GM12878 (cell line): ENCODE results near the gene CLSTN2. TPM values are rescaled to one million over a fixed set of nuclear protein-coding genes. Genes with fewer than 3 reads are reported as not detected.

ENCODE experiments used
- ATAC-seq: fragments of 200-7000 bp; cut with Tn5 transposase; 3 replicates; pipeline ENCODE4 v1.9.1; 2020; ENCODE audit warnings: mild to moderate bottlenecking, moderate library complexity
- BruUV-seq: library from RNA; stranded (reverse); fragments of 400-500 nt; replicated peaks from 2 replicates; lab custom pipeline; 2021; lab: Mats Ljungman, UMichigan
- CTCF ChIA-PET: fragments of 300-600 bp; sonication (Branson Sonifier 250); formaldehyde crosslinking; extraction: SDS; loops from one replicate; lab custom pipeline; 2021; ENCODE audit warnings: inconsistent platforms; lab: Yijun Ruan, JAX
- POLR2A ChIA-PET: fragments of 350-600 bp; formaldehyde crosslinking; extraction: SDS; loops from one replicate; lab custom pipeline; 2021; ENCODE audit warnings: inconsistent platforms; lab: Charles Lee
- RAD21 ChIA-PET: fragments of 300-600 bp; sonication (Branson Sonifier 250); formaldehyde crosslinking; loops from one replicate; lab custom pipeline; 2023; ENCODE audit warnings: antibody characterized with exemption; ENCODE audit not compliant: unreplicated experiment; lab: Charles Lee
- SMC1A ChIA-PET: fragments of 300-600 bp; sonication (Branson Sonifier 250); formaldehyde crosslinking; loops from one replicate; lab custom pipeline; 2023; ENCODE audit not compliant: unreplicated experiment, uncharacterized antibody; lab: Charles Lee
- DNase-seq: peaks from one replicate; pipeline ENCODE4 v3.0.0-alpha.2; 2011; ENCODE audit warnings: low read depth, low spot score
- FAIRE-seq: peaks from 3 replicates; lab custom pipeline; 2011; peaks lifted over from hg19 to GRCh38; lab: Jason Lieb, UNC
- H2AFZ ChIP-seq: 2 replicates; pipeline ENCODE4 v1.6.0; 2011; ENCODE audit warnings: low read depth, low read length, control low read depth; ENCODE audit not compliant: control insufficient read depth
- H3K27ac ChIP-seq: 2 replicates; pipeline ENCODE4 v1.5.1; 2011; ENCODE audit warnings: control low read depth; ENCODE audit not compliant: control insufficient read depth, insufficient read depth
- H3K27me3 ChIP-seq, 2 experiments: replicated peaks in 1 of 2; 2 replicates each; pipeline versions ENCODE4 v1.6.0 to v1.6.1; 2011; ENCODE audit warnings: low read length in 1 of 2; ENCODE audit not compliant: control insufficient read depth in 2 of 2, insufficient read depth in 2 of 2
- H3K36me3 ChIP-seq, 2 experiments: 2 replicates each; pipeline ENCODE4 v1.5.1; 2011; ENCODE audit warnings: low read length in 1 of 2; ENCODE audit not compliant: control insufficient read depth in 2 of 2, insufficient read depth in 2 of 2
- H3K4me1 ChIP-seq: 2 replicates; pipeline ENCODE4 v1.6.1; 2011; ENCODE audit warnings: mild to moderate bottlenecking, low read length, moderate library complexity, mixed read lengths; ENCODE audit not compliant: control insufficient read depth, insufficient read depth
- H3K4me2 ChIP-seq: 2 replicates; pipeline ENCODE4 v1.6.0; 2011; ENCODE audit warnings: control low read depth; ENCODE audit not compliant: control insufficient read depth, insufficient read depth
- H3K4me3 ChIP-seq: fragments of 200-600 bp; sonication (generic); 2 replicates; pipeline ENCODE4 v1.5.1; 2016
- H3K79me2 ChIP-seq: 2 replicates; pipeline ENCODE4 v1.6.0; 2011; ENCODE audit warnings: low read length; ENCODE audit not compliant: control insufficient read depth, insufficient read depth
- H3K9ac ChIP-seq: 2 replicates; pipeline ENCODE4 v1.8.0; 2011; ENCODE audit warnings: low read length, control low read depth, mixed read lengths; ENCODE audit not compliant: control insufficient read depth, insufficient read depth
- H3K9me3 ChIP-seq: replicated peaks from 3 replicates; pipeline ENCODE4 v1.5.1; 2011; ENCODE audit warnings: mild to moderate bottlenecking, low read length; ENCODE audit not compliant: control insufficient read depth, insufficient read depth
- H4K20me1 ChIP-seq: 2 replicates; pipeline ENCODE4 v1.6.0; 2011; ENCODE audit not compliant: control insufficient read depth, insufficient read depth
- BCL11A ChIP-seq: IDR thresholded peaks from 2 replicates; pipeline ENCODE4 v1.6.1; 2011; ENCODE audit warnings: low read depth, low read length
- CTCF ChIP-seq, 3 experiments: IDR thresholded peaks in 2 of 3; conservative IDR thresholded peaks in 1 of 3; 2 replicates each; pipeline ENCODE4 v1.5.1; 2011; ENCODE audit warnings: low read depth in 3 of 3, low read length in 3 of 3, mild to moderate bottlenecking in 3 of 3, control low read depth in 2 of 3, moderate library complexity in 2 of 3, inconsistent platforms in 1 of 3, mixed read lengths in 1 of 3; ENCODE audit not compliant: control insufficient read depth in 2 of 3, insufficient read depth in 1 of 3; ENCODE audit errors: extremely low read depth in 1 of 3
- ELK1 ChIP-seq: IDR thresholded peaks from 2 replicates; pipeline ENCODE4 v1.6.1; 2012; ENCODE audit warnings: low read depth, low read length, improper control_type of control experiment
- HCFC1 ChIP-seq: fragments of 150-350 bp; IDR thresholded peaks from 2 replicates; pipeline ENCODE4 v1.6.1; 2014; ENCODE audit warnings: low read length
- NFYA ChIP-seq: IDR thresholded peaks from 2 replicates; pipeline ENCODE4 v1.6.1; 2011; ENCODE audit warnings: low read depth, mild to moderate bottlenecking, low read length, improper control_type of control experiment, borderline replicate concordance
- NR2C2 ChIP-seq: IDR thresholded peaks from 2 replicates; pipeline ENCODE4 v1.6.1; 2011; ENCODE audit warnings: borderline replicate concordance, low read depth; ENCODE audit not compliant: control insufficient read depth, insufficient read length
- RFX5 ChIP-seq: IDR thresholded peaks from 2 replicates; pipeline ENCODE4 v1.6.1; 2011; ENCODE audit warnings: low read depth, low read length, improper control_type of control experiment
- ZBTB40 ChIP-seq: fragments of 450-650 bp; IDR thresholded peaks from 2 replicates; pipeline ENCODE4 v1.6.1; 2016; ENCODE audit warnings: mild to moderate bottlenecking, moderate library complexity, borderline replicate concordance
- WGBS: methylation state at CpG from one replicate; pipeline ENCODE4 v1.1.6; 2016; ENCODE audit warnings: low lambda C conversion rate; ENCODE audit not compliant: insufficient replicate concordance, insufficient coverage; ENCODE audit errors: missing lambda C conversion rate; 5-methylcytosine and 5-hydroxymethylcytosine counted together
- in situ Hi-C: fragments of 300-500 bp; cut with MboI; formaldehyde crosslinking; loops from 9 replicates; pipeline ENCODE4 v1.14.3; 2018; ENCODE audit warnings: mixed read lengths
- intact Hi-C: fragments of 100-400 bp; cut with micrococcal nuclease; formaldehyde crosslinking; loops from one replicate; pipeline ENCODE4 v1.14.2; 2022; ENCODE audit not compliant: unreplicated experiment
- polyA plus RNA-seq, 11 experiments: library from polyadenylated mRNA; depleted of rRNA in 4 of 11; unstranded in 6 of 11; stranded (reverse) in 5 of 11; fragments of >200 nt; fragmentation: Nextera tagmentation in 4 of 11; fragmentation: Illumina TruSeq in 1 of 11; extraction: Ambion mirVana in 4 of 11; extraction: Trizol in 1 of 11; gene quantifications; 1 replicate in 1 of 11; 2 replicates in 10 of 11; pipeline versions ENCODE4 v1.2.1 to v1.2.3, GENCODE V29; 2011 to 2016; ENCODE audit warnings: inconsistent platforms in 2 of 11, missing spikeins in 2 of 11, low read depth in 1 of 11
- total RNA-seq, 4 experiments: library from RNA; depleted of rRNA in 3 of 4; stranded (reverse); fragments of >200 nt in 3 of 4; fragmentation: Illumina TruSeq in 1 of 4; extraction: Trizol in 1 of 4; gene quantifications; 2 replicates each; pipeline versions ENCODE4 v1.2.1 to v1.2.3, GENCODE V29; 2013 to 2021

The CLSTN2 gene
- total and polyA plus RNA-seq, 10 of the 15 experiments (the other 5 are each of a cell fraction or from before 2014, with no cell fraction given) = under 0.01 to 0.10 (median under 0.01) TPM; not detected in 5

GRCh38 chr3:140292170-140292569 lies 357.2 kb downstream of the CLSTN2 start:
- intact Hi-C loops = no loop called here
- no peak overlapping the region for H3K9ac ChIP-seq
- H3K4me1 ChIP-seq = no peaks in the 10 kb centered on the region
- DNase-seq (no peak), ATAC-seq (no peak)
- in situ Hi-C loops = no loop called here
- peaks cover 1 to 6% of the 10 kb centered on the region in 2 experiments; a peak in 1 of 4 replicates for H3K27me3 ChIP-seq
- no peak overlapping the region for H3K4me2 ChIP-seq
- H2AFZ ChIP-seq = no peak overlapping the region
- no TSS peak for BruUV-seq
- POLR2A ChIA-PET = no interaction called here
- SMC1A ChIA-PET = no interaction called here
- no peak overlapping the region for H3K4me3 ChIP-seq
- RAD21 ChIA-PET = no interaction called here
- no peaks in the 10 kb centered on the region for H3K36me3 ChIP-seq
- no peaks in the 10 kb centered on the region for H4K20me1 ChIP-seq
- no peak overlapping the region for H3K27ac ChIP-seq
- no peak for TF ChIP-seq NR2C2
- no peak for TF ChIP-seq NFYA
- no peak for TF ChIP-seq HCFC1
- TF ChIP-seq CTCF (IDR thresholded peaks at IDR 0.05 in 2 of 3, conservative IDR thresholded peaks at IDR 0.05 in 1 of 3; ENCODE audit: control insufficient read depth in 2 of 3, extremely low read depth in 1 of 3, insufficient read depth in 1 of 3, low read depth in 3 of 3, low read length in 3 of 3) = no peak
- TF ChIP-seq BCL11A = no peak
- TF ChIP-seq ELK1 = no peak
- no peak for TF ChIP-seq RFX5
- TF ChIP-seq ZBTB40 = no peak
- TF ChIP-seq, all 136 proteins: peak for 0
- CTCF ChIA-PET = no interaction called here
- Histone ChIP-seq H3K9me3 (no peaks in the 10 kb centered on the region), H3K79me2 (no peaks in the 10 kb centered on the region)
- WGBS = 14% methylated on average over 2 of the region's 2 CpGs
- FAIRE-seq = no peak
